ENCODE data around the gene SRSF6. TPM values are rescaled to one million over a fixed set of nuclear protein-coding genes. Genes with fewer than 3 reads are reported as not detected.
"Not testable (repeated sequence)": the region's sequence is repeated elsewhere in the genome, so short reads cannot be mapped to it uniquely, and the experiment has no call there.

Gene SRSF6
- total RNA-seq, 1 donor from 2014 or later, result 86.1 TPM

GRCh38 chr20:43415661-43416430 is 41.9 kb upstream of the SRSF6 start:
- Histone ChIP-seq H3K79me2 (ENCODE audit: low read depth) (no peaks in the 10 kb centered on the region), H3K4me2 (no peak overlapping the region), H3K4me3 (no peak overlapping the region), H3F3A (ENCODE audit: low read depth) (no peaks in the 10 kb centered on the region), H3K9ac (no peak overlapping the region), H3K27ac (no peak overlapping the region), H4K20me1 (ENCODE audit: low read depth) (no peaks in the 10 kb centered on the region), H3K36me3 (no peaks in the 10 kb centered on the region), H3K4me1 (no peaks in the 10 kb centered on the region), H3K27me3 (no peaks in the 10 kb centered on the region), H3K9me3 (ENCODE audit: low read depth) (peaks cover 5% of the 10 kb centered on the region), H2AFZ (replicated peaks) (no peak overlapping the region)
- peaks cover 24% of the 10 kb centered on the region for H3K9me3 Mint-ChIP-seq
- no peaks in the 10 kb centered on the region for H3K36me3 Mint-ChIP-seq
- H3K4me3 Mint-ChIP-seq, result no peak overlapping the region
- no peak overlapping the region for H3K27ac Mint-ChIP-seq
- no peak for DNase-seq (ENCODE audit: low spot score)
- peaks cover 5% of the 10 kb centered on the region for H3K4me1 Mint-ChIP-seq
- TF ChIP-seq CTCF (IDR thresholded peaks at IDR 0.05) (no peak), EZH2phosphoT487 (IDR thresholded peaks at IDR 0.05) (no peak), EZH2 (IDR thresholded peaks at IDR 0.05) (no peak)
- peaks cover 2% of the 10 kb centered on the region for H3K27me3 Mint-ChIP-seq (ENCODE audit: insufficient read depth, low read depth)

- H3K36me3 ChIP-seq, result no peaks in the 10 kb centered on the region
- peaks cover 2% of the 10 kb centered on the region for H3K27me3 Mint-ChIP-seq (ENCODE audit: insufficient read depth, low read depth)
- DNase-seq (ENCODE audit: low spot score), result no peak
- no peak overlapping the region for H3K9ac ChIP-seq
- no peaks in the 10 kb centered on the region for H3K4me1 ChIP-seq
- H4K20me1 ChIP-seq (ENCODE audit: low read depth), result no peaks in the 10 kb centered on the region
- no peaks in the 10 kb centered on the region for H3F3A ChIP-seq (ENCODE audit: low read depth)
- H3K4me2 ChIP-seq, result no peak overlapping the region
- no peaks in the 10 kb centered on the region for H3K79me2 ChIP-seq (ENCODE audit: low read depth)
- TF ChIP-seq EZH2 (IDR thresholded peaks at IDR 0.05), result no peak
- no peak for TF ChIP-seq EZH2phosphoT487 (IDR thresholded peaks at IDR 0.05)
- TF ChIP-seq CTCF (IDR thresholded peaks at IDR 0.05), result no peak
- H3K4me3 Mint-ChIP-seq, result no peak overlapping the region
- H3K4me3 ChIP-seq, result no peak overlapping the region
- H3K27ac Mint-ChIP-seq, result no peak overlapping the region
- H3K27me3 ChIP-seq, result no peaks in the 10 kb centered on the region
- no peaks in the 10 kb centered on the region for H3K36me3 Mint-ChIP-seq
- H3K9me3 Mint-ChIP-seq, result peaks cover 26% of the 10 kb centered on the region
- peaks cover 5% of the 10 kb centered on the region for H3K4me1 Mint-ChIP-seq
- H3K9me3 ChIP-seq (ENCODE audit: low read depth), result peaks cover 5% of the 10 kb centered on the region
- no peak overlapping the region for H3K27ac ChIP-seq
- H2AFZ ChIP-seq (replicated peaks), result no peak overlapping the region
Measured at GRCh38 chr20:43416591-43417228, 41.0 kb upstream of the SRSF6 start.

- Histone ChIP-seq H3F3A (ENCODE audit: low read depth) (no peaks in the 10 kb centered on the region), H3K4me3 (no peak overlapping the region), H3K9ac (no peak overlapping the region), H3K27ac (no peak overlapping the region), H4K20me1 (ENCODE audit: low read depth) (no peaks in the 10 kb centered on the region), H3K4me2 (no peak overlapping the region), H3K4me1 (no peaks in the 10 kb centered on the region), H3K79me2 (ENCODE audit: low read depth) (no peaks in the 10 kb centered on the region), H3K9me3 (ENCODE audit: low read depth) (peaks cover 5% of the 10 kb centered on the region), H3K27me3 (no peaks in the 10 kb centered on the region), H3K36me3 (no peaks in the 10 kb centered on the region), H2AFZ (replicated peaks) (no peak overlapping the region)
- Mint-ChIP-seq H3K4me1 (peaks cover 5% of the 10 kb centered on the region), H3K36me3 (no peaks in the 10 kb centered on the region), H3K27me3 (ENCODE audit: insufficient read depth, low read depth) (peaks cover 2% of the 10 kb centered on the region), H3K4me3 (no peak overlapping the region), H3K27ac (no peak overlapping the region), H3K9me3 (peaks cover 26% of the 10 kb centered on the region)
- no peak for DNase-seq (ENCODE audit: low spot score)
- no peak for TF ChIP-seq EZH2 (IDR thresholded peaks at IDR 0.05)
- no peak for TF ChIP-seq EZH2phosphoT487 (IDR thresholded peaks at IDR 0.05)
- TF ChIP-seq CTCF (IDR thresholded peaks at IDR 0.05), result no peak
Measured at GRCh38 chr20:43420192-43420591, 37.5 kb upstream of the SRSF6 start.

GRCh38 chr20:43420913-43421312 is 36.8 kb upstream of the SRSF6 start:
- not testable (repeated sequence) for H3K27ac ChIP-seq; H3K9ac ChIP-seq; H3K4me1 ChIP-seq; H3F3A ChIP-seq (ENCODE audit: low read depth); H4K20me1 ChIP-seq (ENCODE audit: low read depth); H3K4me3 Mint-ChIP-seq; H3K36me3 Mint-ChIP-seq; H3K27ac Mint-ChIP-seq; H3K4me3 ChIP-seq; H3K36me3 ChIP-seq; H2AFZ ChIP-seq (replicated peaks); H3K27me3 Mint-ChIP-seq (ENCODE audit: insufficient read depth, low read depth); DNase-seq (ENCODE audit: low spot score); H3K9me3 ChIP-seq (ENCODE audit: low read depth); H3K4me2 ChIP-seq; H3K79me2 ChIP-seq (ENCODE audit: low read depth); H3K27me3 ChIP-seq; H3K4me1 Mint-ChIP-seq
- peaks cover 26% of the 10 kb centered on the region for H3K9me3 Mint-ChIP-seq
